Vagina (tissue), 2 donors: ENCODE measurements around the gene MB.

Experiments used
- CTCF ChIP-seq, 3 experiments: fragments of 450-650 bp in 2 of 3; fragments of 200-600 bp in 1 of 3; sonication (generic) in 1 of 3; IDR thresholded peaks; one replicate each; pipeline ENCODE4 v1.5.1; 2017 to 2019; ENCODE audit warnings: antibody characterized with exemption in 3 of 3, mild to moderate bottlenecking in 2 of 3, moderate library complexity in 2 of 3
- POLR2A ChIP-seq, 2 donors: fragments of 450-650 bp; IDR thresholded peaks; one replicate each; pipeline ENCODE4 v1.6.1; 2017; ENCODE audit warnings: antibody characterized with exemption in 2 of 2, mild to moderate bottlenecking in 2 of 2, moderate library complexity in 2 of 2
- POLR2AphosphoS5 ChIP-seq, 2 donors: sonication (generic); formaldehyde crosslinking; IDR thresholded peaks; one replicate each; pipeline ENCODE4 v1.9.0; 2017; ENCODE audit warnings: antibody characterized with exemption in 2 of 2, mild to moderate bottlenecking in 2 of 2, low read depth in 1 of 2; ENCODE audit not compliant: insufficient read depth in 1 of 2

GRCh38 chr22:35614404-35614803 is 2.7 kb downstream of the MB start:
- TF ChIP-seq CTCF (IDR thresholded peaks at IDR 0.05) (no peak), POLR2AphosphoS5 (IDR thresholded peaks at IDR 0.05; ENCODE audit: insufficient read depth in 1 of 2, low read depth in 1 of 2) (no peak), POLR2A (IDR thresholded peaks at IDR 0.05) (no peak)
